Lung (tissue), 16 donors: ENCODE data around the gene LIPH. TPM values are rescaled to one million over a fixed set of nuclear protein-coding genes. Genes with fewer than 3 reads are reported as not detected.

Experiments
- ATAC-seq: fragments of 200-7000 bp; cut with Tn5 transposase; one replicate; pipeline ENCODE4 v1.9.1; 2020; ENCODE audit warnings: moderate number of reproducible peaks; ENCODE audit not compliant: insufficient read depth, low FRiP score
- DNase-seq, 3 donors: peaks; one replicate each; pipeline ENCODE4 v3.0.0-alpha.2; 2013 to 2017
- H3K27ac ChIP-seq, 2 donors: one replicate each; pipeline ENCODE4 v1.5.1; 2013; ENCODE audit warnings: mild to moderate bottlenecking in 2 of 2, moderate library complexity in 2 of 2, control low read depth in 1 of 2, inconsistent platforms in 1 of 2, low read depth in 1 of 2, low read length in 1 of 2
- H3K27me3 ChIP-seq, 3 donors: one replicate each; pipeline ENCODE4 v1.5.1; 2013; ENCODE audit warnings: low read length in 2 of 3; ENCODE audit not compliant: control insufficient read depth in 3 of 3, insufficient read depth in 3 of 3
- H3K36me3 ChIP-seq, 4 donors: one replicate each; pipeline ENCODE4 v1.5.1; 2013; ENCODE audit warnings: low read length in 4 of 4, mild to moderate bottlenecking in 1 of 4, moderate library complexity in 1 of 4; ENCODE audit not compliant: control insufficient read depth in 4 of 4, insufficient read depth in 4 of 4
- H3K4me1 ChIP-seq, 5 donors: one replicate each; pipeline ENCODE4 v1.5.1; 2013; ENCODE audit warnings: low read length in 5 of 5, mild to moderate bottlenecking in 2 of 5, moderate library complexity in 1 of 5; ENCODE audit not compliant: control insufficient read depth in 5 of 5, insufficient read depth in 5 of 5
- H3K4me3 ChIP-seq: one replicate; pipeline ENCODE4 v1.5.1; 2013; ENCODE audit warnings: mild to moderate bottlenecking, control low read depth, moderate library complexity
- H3K9ac ChIP-seq, 2 donors: one replicate each; pipeline ENCODE4 v1.5.1; 2013; ENCODE audit warnings: low read length in 2 of 2, control low read depth in 1 of 2; ENCODE audit not compliant: insufficient read depth in 1 of 2
- H3K9me3 ChIP-seq, 4 donors: one replicate each; pipeline ENCODE4 v1.5.1; 2013; ENCODE audit warnings: low read length in 3 of 4, mild to moderate bottlenecking in 1 of 4, moderate library complexity in 1 of 4; ENCODE audit not compliant: control insufficient read depth in 4 of 4, insufficient read depth in 3 of 4
- CTCF ChIP-seq: IDR thresholded peaks from 2 replicates; pipeline ENCODE4 v1.5.1; 2012; ENCODE audit warnings: mild to moderate bottlenecking; ENCODE audit errors: control extremely low read depth, extremely low read depth
- whole genome bisulfite sequencing, 2 donors: extraction: QIAGEN DNeasy Blood & Tissue Kit; methylation state at CpG; one replicate each; pipeline ENCODE4 v1.1.7; 2013; 5-methylcytosine and 5-hydroxymethylcytosine counted together
- long read RNA-seq, 5 donors: transcript quantifications; one replicate each; lab custom pipeline, GENCODE V29; 2026
- polyA plus RNA-seq, 2 donors: library from polyadenylated mRNA; stranded (reverse); fragments of 200-250 nt; gene quantifications; one replicate each; pipeline ENCODE4 v1.2.1, GENCODE V29; 2013
- total RNA-seq, 2 donors: library from RNA; depleted of rRNA in 1 of 2; stranded (reverse); fragments of >200 nt in 1 of 2; gene quantifications; one replicate each; pipeline ENCODE4 v1.2.1, GENCODE V29; 2014 to 2021
- donor health status: control.
- donor health status: control.
- donor health status: Bipolar disorder and iron deficiency.
- donor health status: healthy.
- donor health status: DM: yes; HTN: yes; CAD: no.

The LIPH gene
- 10 to 100 TPM in 1 of 2 donors, 1 to 10 TPM in 1; 8.8 to 26.1 TPM for total RNA-seq
- polyA plus RNA-seq = 10 to 100 TPM in 1 of 2 donors, 1 to 10 TPM in 1; 6.2 to 21.2 TPM
- long read RNA-seq, donor 1, full-length matches to known transcripts = 1 of 1 reads
- long read RNA-seq, donor 1, partial matches to known transcripts = 0 of 1 reads
- long read RNA-seq, donor 1, other reads (novel, unspliced or antisense) = 0 of 1 reads
- long read RNA-seq, donor 2 = 0 reads
- long read RNA-seq, donor 3, full-length matches to known transcripts = 1 of 1 reads
- long read RNA-seq, donor 3, partial matches to known transcripts = 0 of 1 reads
- long read RNA-seq, donor 3, other reads (novel, unspliced or antisense) = 0 of 1 reads
- long read RNA-seq, donor 4 = 0 reads
- long read RNA-seq, donor 5, full-length matches to known transcripts = 1 of 1 reads
- long read RNA-seq, donor 5, partial matches to known transcripts = 0 of 1 reads
- long read RNA-seq, donor 5, other reads (novel, unspliced or antisense) = 0 of 1 reads

- H3K9ac ChIP-seq = no peak within 1 kb of the TSS
- no peaks in the 10 kb centered on the region for H3K9me3 ChIP-seq
- no peaks in the 10 kb centered on the region for H3K36me3 ChIP-seq
- TF ChIP-seq CTCF = no peak
- no peak within 1 kb of the TSS for H3K27ac ChIP-seq
- no peak within 1 kb of the TSS for H3K4me3 ChIP-seq
- ATAC-seq = peak; percentile 32
- no peak for DNase-seq
- WGBS, 2 donors = 32 to 40% methylated on average over 6 of the region's 6 CpGs
- H3K4me1 ChIP-seq = peaks cover 0 to 3% (median 0%) of the 10 kb centered on the region in 5 donors
- H3K27me3 ChIP-seq = no peaks in the 10 kb centered on the region
These were observed at the start of gene LIPH for GRCh38 chr3:185552358-185552877. LIPH (minus strand) TSS chr3:185552588; CDS start chr3:185552471, 117 bp downstream.

- H3K9ac ChIP-seq = no peak overlapping the region
- no peaks in the 10 kb centered on the region for H3K4me1 ChIP-seq
- no peak for DNase-seq
- no peaks in the 10 kb centered on the region for H3K9me3 ChIP-seq
- H3K4me3 ChIP-seq = no peak overlapping the region
- H3K27ac ChIP-seq = no peak overlapping the region
- H3K27me3 ChIP-seq = no peaks in the 10 kb centered on the region
- no peak for TF ChIP-seq CTCF
- 42 to 76% methylated on average over 4 of the region's 4 CpGs for WGBS, 2 donors
- peaks cover 0 to 14% (median 8%) of the 10 kb centered on the region in 4 donors for H3K36me3 ChIP-seq
- no peak for ATAC-seq
These were observed 43.1 kb upstream of the LIPH start for GRCh38 chr3:185595526-185595925.

- no peak overlapping the region for H3K9ac ChIP-seq
- H3K9me3 ChIP-seq = no peaks in the 10 kb centered on the region
- DNase-seq (no peak), ATAC-seq (no peak)
- no peak for TF ChIP-seq CTCF
- H3K27me3 ChIP-seq = no peaks in the 10 kb centered on the region
- H3K4me3 ChIP-seq = no peak overlapping the region
- H3K27ac ChIP-seq = no peak overlapping the region
- 47 to 65% methylated on average over 3 of the region's 3 CpGs for WGBS, 2 donors
- H3K36me3 ChIP-seq = peaks cover 0 to 11% (median 7%) of the 10 kb centered on the region in 4 donors
- H3K4me1 ChIP-seq = no peaks in the 10 kb centered on the region
These were observed 41.7 kb upstream of the LIPH start for GRCh38 chr3:185594073-185594472.
